HepG2 (cell line): Measurements from ENCODE around the gene CTSA. TPM values are rescaled to one million over a fixed set of nuclear protein-coding genes. Genes with fewer than 3 reads are reported as not detected.

Experiments
- ARID5B ChIP-seq: IDR thresholded peaks from 2 replicates; pipeline ENCODE4 v1.4.0; 2020; ENCODE audit warnings: mild to moderate bottlenecking, missing genetic modification reagents
- EHMT2 ChIP-seq: fragments of 200-600 bp; sonication (generic); IDR thresholded peaks from 2 replicates; pipeline ENCODE4 v1.7.0; 2017; ENCODE audit warnings: antibody characterized with exemption, low read depth, low read length, borderline replicate concordance
- FOXC1 ChIP-seq: sonication (generic); formaldehyde crosslinking; IDR thresholded peaks from 2 replicates; pipeline ENCODE4 v1.8.0; 2022; ENCODE audit warnings: mild to moderate bottlenecking, missing genetic modification reagents, borderline replicate concordance
- HOXD1 ChIP-seq: sonication (generic); formaldehyde crosslinking; IDR thresholded peaks from 2 replicates; pipeline ENCODE4 v1.5.0; 2020; ENCODE audit warnings: missing genetic modification reagents
- KLF6 ChIP-seq: IDR thresholded peaks from 2 replicates; pipeline ENCODE4 v1.8.0; 2016; ENCODE audit warnings: missing biosample characterization, missing genetic modification reagents
- KMT2B ChIP-seq: IDR thresholded peaks from 2 replicates; pipeline ENCODE4 v1.6.1; 2016; ENCODE audit warnings: missing genetic modification reagents, missing compliant biosample characterization
- NR3C1 ChIP-seq: sonication (generic); formaldehyde crosslinking; IDR thresholded peaks from 2 replicates; pipeline ENCODE4 v1.4.0; 2020; ENCODE audit warnings: missing genetic modification reagents
- PATZ1 ChIP-seq: sonication (generic); formaldehyde crosslinking; IDR thresholded peaks from 2 replicates; pipeline ENCODE4 v1.4.0; 2020; ENCODE audit warnings: missing genetic modification reagents
- POLR2AphosphoS2 ChIP-seq: IDR thresholded peaks from 2 replicates; pipeline ENCODE4 v1.6.1; 2011; ENCODE audit warnings: low read depth, low read length, improper control_type of control experiment
- RFXANK ChIP-seq: IDR thresholded peaks from 2 replicates; pipeline ENCODE4 v1.6.1; 2016
- SNRNP70 ChIP-seq: fragments of 200-400 bp; formaldehyde crosslinking; IDR thresholded peaks from 2 replicates; pipeline ENCODE4 v1.6.1; 2017; ENCODE audit warnings: mild to moderate bottlenecking, low read depth, low read length, moderate library complexity
- TERF1 ChIP-seq: sonication (generic); formaldehyde crosslinking; IDR thresholded peaks from 2 replicates; pipeline ENCODE4 v1.8.0; 2022; ENCODE audit warnings: mild to moderate bottlenecking, missing genetic modification reagents, moderate library complexity
- WIZ ChIP-seq: sonication (generic); formaldehyde crosslinking; IDR thresholded peaks from 2 replicates; pipeline ENCODE4 v1.5.1; 2020; ENCODE audit warnings: mild to moderate bottlenecking, missing genetic modification reagents
- ZBTB25 ChIP-seq: IDR thresholded peaks from 2 replicates; pipeline ENCODE4 v1.6.1; 2018; ENCODE audit warnings: missing genetic modification reagents
- ZC3H4 ChIP-seq: sonication (generic); formaldehyde crosslinking; IDR thresholded peaks from 2 replicates; pipeline ENCODE4 v1.4.0; 2020; ENCODE audit warnings: missing genetic modification reagents, borderline replicate concordance
- ZFP82 ChIP-seq: sonication (generic); formaldehyde crosslinking; IDR thresholded peaks from 2 replicates; pipeline ENCODE4 v1.5.1; 2020; ENCODE audit warnings: mild to moderate bottlenecking, missing genetic modification reagents, borderline replicate concordance
- ZNF441 ChIP-seq: sonication (generic); formaldehyde crosslinking; IDR thresholded peaks from 2 replicates; pipeline ENCODE4 v1.7.0; 2021; ENCODE audit warnings: missing genetic modification reagents, borderline replicate concordance
- ZNF710 ChIP-seq: sonication (generic); formaldehyde crosslinking; IDR thresholded peaks from 2 replicates; pipeline ENCODE4 v1.5.0; 2020; ENCODE audit warnings: mild to moderate bottlenecking, missing genetic modification reagents, borderline replicate concordance
- ZNF761 ChIP-seq: sonication (generic); formaldehyde crosslinking; conservative IDR thresholded peaks from 2 replicates; pipeline ENCODE4 v1.4.0; 2020; ENCODE audit warnings: mild to moderate bottlenecking, missing genetic modification reagents
- ZNF839 ChIP-seq: sonication (generic); formaldehyde crosslinking; IDR thresholded peaks from 2 replicates; pipeline ENCODE4 v1.4.0; 2020; ENCODE audit warnings: missing genetic modification reagents, mild to moderate bottlenecking, borderline replicate concordance
- polyA plus RNA-seq, 8 experiments: library from polyadenylated mRNA; depleted of rRNA in 3 of 8; stranded (reverse) in 7 of 8; unstranded in 1 of 8; fragments of >200 nt; fragmentation: Illumina TruSeq in 4 of 8; extraction: Trizol in 4 of 8; gene quantifications; 2 replicates each; pipeline versions ENCODE4 v1.2.1 to v1.2.3, GENCODE V29; 2011 to 2016; ENCODE audit warnings: low read depth in 4 of 8, missing spikeins in 1 of 8, mixed read lengths in 1 of 8; ENCODE audit not compliant: insufficient read depth in 1 of 8
- total RNA-seq, 5 experiments: library from RNA; depleted of rRNA; stranded (reverse); fragments of >200 nt; fragmentation: Illumina TruSeq; extraction: Trizol; gene quantifications; 2 replicates each; pipeline ENCODE4 v1.2.3, GENCODE V29; 2016; ENCODE audit warnings: low read depth in 1 of 5

CTSA gene
- total and polyA plus RNA-seq, 2 of the 13 experiments (the other 11 are each of a cell fraction or from before 2014, with no cell fraction given) = 202 to 231 TPM

- TF ChIP-seq KLF6 (CRISPR knock-in tag) = no peak
- TF ChIP-seq ZNF710 (CRISPR knock-in tag) = peak; percentile 57; the same call in 1 of the 2 replicates
- no peak; the same call in 1 of the 2 replicates for TF ChIP-seq ZBTB25 (CRISPR knock-in tag)
- TF ChIP-seq KMT2B (CRISPR knock-in tag) = no peak
- 0 out of 2 replicates have a peak, but pooled peaks have one; percentile 57 for TF ChIP-seq TERF1 (CRISPR knock-in tag)
- TF ChIP-seq POLR2AphosphoS2 = no peak
- no peak for TF ChIP-seq ZNF839
- TF ChIP-seq ZC3H4 (CRISPR knock-in tag) = no peak; the same call in 1 of the 2 replicates
- no peak for TF ChIP-seq FOXC1
- 0 out of 2 replicates have a peak, but pooled peaks have one; percentile 89 for TF ChIP-seq NR3C1 (CRISPR knock-in tag)
- no peak for TF ChIP-seq RFXANK (CRISPR knock-in tag)
- peak; percentile 95 for TF ChIP-seq ZNF761
- TF ChIP-seq PATZ1 = peak; percentile 78; the same call in 1 of the 2 replicates
- TF ChIP-seq WIZ (CRISPR knock-in tag) = no peak
- no peak for TF ChIP-seq HOXD1
- TF ChIP-seq ARID5B (CRISPR knock-in tag) = no peak
- TF ChIP-seq ZFP82 (CRISPR knock-in tag) = peak; percentile 79; the same call in 1 of the 2 replicates
- no peak for TF ChIP-seq EHMT2
- TF ChIP-seq SNRNP70 = no peak
- no peak; the same call in 1 of the 2 replicates for TF ChIP-seq ZNF441 (CRISPR knock-in tag)
Measured at GRCh38 chr20:45934046-45934585, 43.0 kb downstream of the CTSA start (continued).
